Brain pericyte (primary cell): Measurements from ENCODE around the gene OXT.
"Not testable (repeated sequence)": the region's sequence is repeated elsewhere in the genome, so short reads cannot be mapped to it uniquely, and the experiment has no call there.

Experiments
- DNase-seq: peaks from one replicate; pipeline ENCODE4 v3.0.0-alpha.2; 2012; ENCODE audit warnings: low read depth, low spot score

The OXT gene

GRCh38 chr20:3047486-3048419 lies 23.7 kb upstream of the OXT start:
- DNase-seq = no peak

- no peak for DNase-seq
Measured at GRCh38 chr20:3051385-3052019, 19.9 kb upstream of the OXT start.

DNA sequence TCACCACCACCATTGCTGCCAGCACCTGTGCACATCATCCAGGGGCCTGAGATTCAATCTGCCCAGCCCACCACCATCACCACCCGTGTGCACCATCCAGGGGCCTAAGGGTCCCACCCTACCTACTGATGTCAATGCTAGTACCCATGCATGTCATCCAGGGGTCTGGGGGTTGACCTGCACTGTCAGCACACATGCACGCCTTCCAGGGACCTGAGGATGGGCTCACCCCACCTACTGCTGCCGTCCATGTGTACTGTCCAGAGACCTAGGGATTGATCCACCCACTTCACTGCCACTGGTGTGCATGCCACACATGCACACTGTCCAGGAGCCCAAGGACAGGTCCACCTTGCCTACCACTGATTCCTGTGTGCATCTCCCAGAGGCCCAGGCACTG lies 11.9 kb upstream of the OXT start:
- DNase-seq = no peak

DNA sequence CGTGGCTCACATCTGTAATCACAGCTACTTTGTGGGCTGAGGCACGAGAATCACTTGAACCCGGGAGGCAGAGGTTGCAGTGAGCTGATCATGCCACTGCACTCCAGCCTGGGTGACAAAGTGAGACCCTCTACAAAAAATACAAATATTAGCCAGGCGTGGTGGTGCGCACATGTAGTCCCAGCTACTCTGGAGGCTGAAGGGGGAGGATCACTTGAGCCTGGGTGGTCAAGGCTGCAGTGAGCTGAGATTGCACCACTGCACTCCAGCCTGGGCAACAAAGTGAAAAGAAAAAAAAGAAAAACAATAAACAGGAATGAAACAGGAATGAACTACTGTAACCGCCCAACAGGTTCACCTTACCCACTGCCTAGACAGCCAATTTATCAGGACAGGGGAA lies 7.3 kb upstream of the OXT start:
- not testable (repeated sequence) for DNase-seq

DNA sequence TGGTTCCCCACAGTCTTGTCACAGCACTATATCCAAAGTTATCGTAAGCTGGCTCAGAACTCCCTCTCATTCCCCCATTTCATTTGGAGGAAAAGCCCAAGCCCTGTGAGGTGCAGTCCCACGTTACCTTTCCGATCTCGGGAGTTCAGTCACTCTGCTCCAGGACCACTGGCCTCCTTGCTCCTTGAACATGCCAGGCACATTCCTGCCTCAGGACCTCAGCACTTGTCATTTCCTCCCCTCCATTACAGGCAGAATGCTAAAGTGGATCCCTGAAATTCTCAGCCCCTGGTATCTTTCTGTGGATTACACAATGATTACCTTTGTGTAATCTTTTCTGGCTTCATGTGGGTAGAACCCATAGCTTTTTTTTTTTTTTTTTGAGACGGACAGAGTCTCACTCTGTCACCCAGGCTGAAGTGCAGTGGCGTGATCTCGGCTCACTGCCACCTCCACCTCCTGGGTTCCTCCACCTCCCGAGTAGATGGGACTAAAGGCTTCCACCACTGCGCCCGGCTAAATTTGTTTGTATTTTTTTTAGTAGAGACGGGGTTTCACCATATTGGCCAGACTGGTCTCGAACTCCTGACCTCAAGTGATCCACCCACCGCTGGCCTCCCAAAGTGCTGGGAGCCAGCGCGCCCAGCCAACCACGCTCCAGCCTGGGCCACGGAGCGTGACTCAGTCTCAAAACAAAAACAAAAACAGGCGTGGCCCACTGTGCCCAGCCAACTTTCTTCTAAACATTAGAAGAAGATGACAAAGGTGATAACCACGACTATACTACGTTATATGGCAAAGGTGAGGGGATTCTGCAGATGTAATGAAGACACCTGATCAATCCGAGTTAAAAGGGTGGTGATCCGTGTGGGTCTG lies 4.0 kb upstream of the OXT start:
- no peak for DNase-seq

DNA sequence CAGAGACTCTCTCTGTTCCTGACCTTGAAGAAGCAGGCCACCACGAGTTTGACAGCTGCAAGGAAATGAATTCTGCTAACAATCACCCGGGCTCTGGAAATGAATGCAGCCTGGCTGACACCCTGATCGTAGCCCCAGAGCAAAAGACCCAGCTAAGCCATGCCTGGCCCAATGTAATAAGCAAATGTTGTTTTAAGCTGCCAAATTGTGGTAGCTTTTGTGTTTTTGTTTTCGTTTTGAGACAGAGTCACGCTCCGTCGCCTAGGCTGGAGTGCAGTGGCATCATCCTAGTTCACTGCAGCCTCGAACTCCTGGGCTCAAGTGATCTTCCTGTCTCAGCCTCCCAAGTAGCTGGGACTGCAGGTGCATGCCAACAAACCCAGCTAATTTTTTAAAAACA lies 3.3 kb upstream of the OXT start:
- DNase-seq = no peak

- DNase-seq = no peak
Measured at GRCh38 chr20:3068986-3069900, 2.2 kb upstream of the OXT start.

DNA sequence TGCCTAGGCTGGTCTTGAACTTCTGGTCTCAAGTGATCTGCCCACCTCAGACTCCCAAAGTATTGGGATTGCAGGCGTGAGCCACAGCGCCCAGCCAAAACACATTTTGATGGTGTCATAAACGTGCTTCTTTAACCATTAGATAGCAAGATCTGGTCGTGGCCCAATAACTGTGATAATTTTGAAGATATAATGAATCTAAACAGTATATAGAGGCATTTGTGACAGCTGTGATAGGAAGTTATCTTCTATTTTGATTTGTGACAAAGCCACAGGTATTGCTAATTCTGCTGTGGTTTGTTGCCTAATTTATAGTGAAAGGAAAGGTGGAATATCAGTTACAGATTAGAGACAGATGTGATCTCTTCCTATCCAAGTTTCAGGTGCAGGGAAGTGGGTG lies 695 bp upstream of the OXT start:
- no peak for DNase-seq

DNA sequence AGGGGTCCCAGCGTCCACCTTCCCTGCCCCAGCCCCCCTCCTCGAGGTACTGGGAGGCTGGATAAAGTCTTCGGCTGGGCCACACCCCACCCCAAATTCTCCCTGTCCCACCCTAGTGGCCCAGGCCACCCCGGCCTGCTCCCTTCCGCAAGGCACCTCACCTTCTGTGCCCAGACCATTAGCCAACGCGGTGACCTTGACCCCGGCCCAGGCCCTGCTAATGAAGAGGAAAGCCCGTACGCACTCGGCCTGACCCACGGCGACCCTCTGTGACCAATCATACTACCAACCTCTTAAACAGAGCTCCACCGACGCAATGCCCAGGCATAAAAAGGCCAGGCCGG lies 182 bp upstream of the OXT start:
- no peak for DNase-seq

- DNase-seq = no peak
Measured at GRCh38 chr20:3072530-3073250, 1.3 kb downstream of the OXT start.

GRCh38 chr20:3073251-3073643 lies 1.8 kb downstream of the OXT start:
- not testable (repeated sequence) for DNase-seq

DNA sequence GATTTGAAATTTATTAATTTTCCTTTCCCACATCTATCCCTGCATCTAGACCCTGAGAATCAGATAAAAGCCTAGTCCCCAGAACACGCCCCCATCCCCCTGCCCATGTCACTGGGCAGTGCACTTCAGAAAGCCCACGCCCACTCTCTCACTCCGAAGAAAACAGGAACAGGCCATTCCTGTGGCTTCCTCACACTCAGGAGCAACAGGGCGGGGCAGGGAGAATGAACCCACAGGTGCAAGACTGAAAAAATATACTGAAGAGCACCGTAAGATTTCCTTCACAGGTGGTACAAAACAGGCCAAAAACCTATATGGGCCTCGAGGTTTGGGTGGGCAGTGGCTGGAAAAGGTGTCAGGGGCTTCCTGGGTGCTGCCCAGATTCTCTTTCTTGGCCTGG lies 3.4 kb downstream of the OXT start:
- no peak for DNase-seq

- DNase-seq = not testable (repeated sequence)
Measured at GRCh38 chr20:3075315-3075714, 3.9 kb downstream of the OXT start.

DNA sequence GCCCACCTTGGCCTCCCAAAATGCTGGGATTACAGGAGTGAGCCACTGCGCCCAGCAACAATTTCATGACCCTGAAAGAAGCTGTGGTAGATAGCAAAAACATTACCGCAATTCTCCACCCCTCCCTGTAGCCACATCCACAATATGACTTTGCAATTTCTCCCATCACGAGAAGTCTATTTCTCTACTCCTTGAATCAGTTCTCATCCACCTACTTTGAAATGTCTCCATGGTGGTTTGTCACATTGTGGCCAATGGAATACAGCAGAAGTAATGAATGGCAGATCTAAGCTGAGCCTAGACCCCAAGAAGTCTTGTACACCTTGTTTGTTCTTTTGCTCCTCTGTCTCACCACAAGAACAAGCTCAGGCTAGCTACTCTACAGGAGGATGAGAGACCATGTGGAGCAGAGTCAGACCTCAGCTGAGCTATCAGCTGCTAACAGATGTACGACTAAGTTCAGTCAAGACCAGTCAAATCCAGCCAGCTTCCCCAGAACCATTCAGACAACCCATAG lies 6.3 kb downstream of the OXT start:
- no peak for DNase-seq

GRCh38 chr20:3080939-3081388 lies 9.5 kb downstream of the OXT start:
- no peak for DNase-seq

DNA sequence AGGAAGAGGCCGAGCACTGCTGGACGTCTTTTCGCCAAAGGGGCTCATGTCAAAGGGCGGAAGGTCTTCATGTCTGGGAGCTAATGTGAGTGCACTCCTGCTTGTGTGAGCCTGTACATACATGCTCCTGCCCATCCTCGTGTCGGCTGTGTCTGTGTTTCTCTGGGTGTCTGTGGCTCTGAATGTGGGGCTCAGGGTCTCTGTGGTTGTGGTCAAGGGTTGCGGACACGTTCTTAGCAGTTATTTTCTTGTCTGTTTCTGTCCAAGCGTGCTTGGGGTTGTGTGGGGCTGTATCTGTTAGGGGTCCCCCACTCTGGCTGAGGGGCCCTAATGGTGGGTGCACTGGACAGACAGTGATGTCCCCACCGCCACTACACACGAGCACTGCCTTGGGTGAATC lies 10.2 kb downstream of the OXT start:
- DNase-seq = no peak

DNA sequence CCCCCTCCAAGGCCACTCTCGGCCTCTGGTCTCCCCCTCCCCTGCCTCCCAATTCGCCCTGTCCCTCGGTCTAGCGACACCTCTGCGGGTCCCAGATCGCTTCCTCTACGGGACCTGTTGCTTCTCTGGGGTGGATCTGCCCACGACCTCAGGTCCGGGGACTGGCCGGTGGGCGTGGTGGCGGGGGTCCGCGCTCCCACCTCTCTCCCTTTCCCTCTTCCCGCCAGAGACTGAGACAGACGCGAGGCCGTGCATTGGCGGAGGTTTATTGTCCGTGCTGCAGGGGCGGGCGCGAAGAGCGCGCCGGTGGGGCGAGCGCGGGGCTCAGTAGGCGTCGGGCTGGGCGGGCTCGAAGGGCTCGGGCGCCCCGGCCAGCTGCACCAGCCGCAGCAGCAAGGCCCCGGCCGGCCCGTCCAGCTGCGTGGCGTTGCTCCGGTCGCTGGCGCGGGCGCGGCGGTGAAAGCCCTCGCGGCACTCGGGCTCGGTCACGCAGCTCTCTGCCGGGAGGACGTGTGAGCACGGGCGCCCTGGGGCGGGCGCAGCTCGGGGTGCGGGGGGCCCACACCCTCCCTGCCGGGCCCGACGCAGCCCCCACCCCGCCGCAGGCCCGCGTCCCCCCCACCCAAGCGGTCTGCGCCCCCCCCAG lies 11.0 kb downstream of the OXT start:
- DNase-seq = no peak

DNA sequence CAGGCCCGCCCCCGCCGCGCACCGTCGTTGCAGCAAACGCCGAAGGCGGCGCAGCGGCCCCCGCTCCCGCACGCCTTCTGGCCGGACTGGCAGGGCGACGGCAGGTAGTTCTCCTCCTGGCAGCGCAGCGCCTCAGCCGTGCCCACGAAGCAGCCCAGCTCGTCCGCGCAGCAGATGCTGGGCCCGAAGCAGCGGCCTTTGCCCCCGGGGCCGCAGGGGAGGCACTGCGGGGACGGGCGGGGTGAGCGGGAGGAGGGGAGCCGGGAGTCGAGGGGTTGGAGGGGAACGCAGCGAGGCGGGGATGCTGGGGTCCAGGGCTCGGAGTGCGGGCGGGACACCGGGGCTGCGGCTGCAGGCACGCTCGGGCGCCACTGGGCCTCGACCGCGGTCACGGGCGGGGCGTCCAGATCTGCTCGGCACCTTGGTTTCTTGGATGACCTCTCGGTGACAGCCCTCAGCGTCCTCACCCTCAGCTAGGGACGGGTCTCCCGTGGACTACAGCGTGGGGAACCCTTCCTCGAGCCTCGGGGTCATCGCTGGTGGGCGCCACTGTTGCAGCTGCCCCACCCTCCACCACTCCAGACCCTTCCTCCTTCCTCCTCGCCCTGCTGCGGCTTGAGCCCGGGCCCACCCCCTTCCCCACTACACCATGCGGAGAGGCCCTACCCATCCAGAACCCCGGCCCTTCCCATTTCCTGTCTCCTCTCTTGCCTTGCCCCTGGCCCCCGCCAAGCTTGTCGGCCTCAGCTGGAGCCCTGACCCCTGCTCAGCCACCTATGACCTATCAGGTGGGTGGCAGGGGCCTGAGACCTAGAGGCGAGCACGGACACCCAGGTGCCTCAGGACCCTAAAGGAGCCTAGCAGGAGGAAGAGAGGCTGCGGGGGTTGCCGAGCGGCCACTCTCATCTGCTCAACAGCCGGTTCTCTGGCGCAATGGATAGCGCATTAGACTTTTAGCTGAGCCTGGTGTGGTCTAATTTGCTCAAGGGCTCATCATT lies 11.8 kb downstream of the OXT start:
- no peak for DNase-seq
